Left forelimb (tissue), 1 donor: ENCODE data around the gene CFAP299.

Experiments used
- DNase-seq: peaks from one replicate; pipeline ENCODE4 v3.0.0-alpha.2; 2018; ENCODE audit warnings: low spot score

Gene CFAP299

GRCh38 chr4:80927420-80927819, 591.9 kb downstream of the CFAP299 start:
- DNase-seq, result no peak

- DNase-seq, result peak; percentile 68
Measured at GRCh38 chr4:80931631-80932081, 596.1 kb downstream of the CFAP299 start.

DNA sequence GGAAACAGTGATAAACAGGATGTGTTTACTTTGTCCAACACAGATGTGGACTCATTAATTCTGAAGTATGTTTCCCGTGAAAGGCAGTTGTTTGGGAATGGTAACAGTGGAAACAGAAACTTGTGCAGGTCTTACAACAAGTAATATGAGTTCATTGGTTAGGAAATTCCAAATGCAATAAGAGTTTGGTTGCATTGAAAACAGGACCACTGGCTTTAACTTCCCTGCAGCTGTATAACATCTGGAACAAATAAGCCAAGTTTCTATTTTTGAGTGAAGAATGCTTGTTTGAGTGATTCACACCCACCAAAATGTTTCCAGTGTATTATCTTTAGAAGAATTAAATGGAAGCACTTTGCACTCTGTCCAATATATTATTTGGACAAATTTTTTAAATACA, 612.6 kb downstream of the CFAP299 start:
- DNase-seq, result no peak

- no peak for DNase-seq
Measured at GRCh38 chr4:80948995-80949394, 613.5 kb downstream of the CFAP299 start.

DNA sequence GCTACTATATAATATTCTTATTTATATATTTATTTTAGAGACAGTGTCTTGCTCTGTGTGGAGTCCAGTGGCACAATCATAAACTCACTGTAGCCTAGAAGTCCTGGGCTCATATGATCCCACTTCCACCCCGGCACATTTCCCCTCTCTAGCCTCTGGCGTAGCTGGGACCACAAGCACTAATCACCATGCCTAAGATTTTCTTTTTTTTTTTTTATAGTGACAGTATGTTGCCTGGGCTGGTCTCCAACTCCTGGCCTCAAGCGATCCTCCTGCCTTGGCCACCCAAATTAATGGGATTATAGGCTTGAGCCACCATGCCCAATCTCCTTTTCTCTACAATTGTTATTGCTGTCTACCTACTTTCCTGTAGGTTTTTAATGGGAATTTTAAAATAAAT, 620.9 kb downstream of the CFAP299 start:
- no peak for DNase-seq

DNA sequence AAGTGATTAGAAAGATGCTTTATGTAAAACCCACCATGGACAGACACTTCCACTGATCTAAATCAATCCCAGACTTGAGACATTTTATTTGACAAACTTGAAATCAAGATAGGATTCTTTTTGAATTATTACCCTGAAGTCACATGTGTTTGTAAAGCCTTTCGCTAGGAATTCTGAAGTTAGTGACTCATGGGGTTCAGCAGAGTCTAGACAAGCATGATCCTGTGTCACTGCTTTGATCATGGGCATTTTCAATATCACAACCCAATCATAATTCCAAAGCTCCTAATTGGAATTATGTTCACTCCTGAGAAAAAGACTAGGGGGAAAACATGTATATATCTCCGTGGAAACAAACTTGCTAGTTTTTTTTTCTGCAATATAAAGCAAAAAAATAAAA, 627.5 kb downstream of the CFAP299 start:
- DNase-seq, result no peak

GRCh38 chr4:80967346-80967745, 631.8 kb downstream of the CFAP299 start:
- DNase-seq, result no peak

DNA sequence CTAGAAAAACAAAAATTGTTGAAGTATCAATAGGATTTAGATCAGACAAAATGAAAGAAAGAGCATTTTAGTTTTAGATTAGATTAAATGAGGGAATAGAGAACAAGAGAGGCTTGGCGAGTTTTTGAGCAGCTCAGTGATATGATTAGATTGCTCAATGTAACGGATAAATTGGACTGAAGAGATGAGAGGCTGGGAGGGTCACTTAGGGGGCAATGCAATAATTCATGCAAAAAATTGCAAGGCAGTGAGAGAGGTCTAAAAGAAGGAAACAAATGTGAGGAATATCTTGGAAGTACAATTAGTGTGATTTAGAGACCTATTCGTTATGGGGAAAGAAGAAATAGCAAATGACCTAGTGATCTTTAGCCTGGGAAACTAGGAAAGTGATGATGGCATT, 644.7 kb downstream of the CFAP299 start:
- DNase-seq, result no peak

DNA sequence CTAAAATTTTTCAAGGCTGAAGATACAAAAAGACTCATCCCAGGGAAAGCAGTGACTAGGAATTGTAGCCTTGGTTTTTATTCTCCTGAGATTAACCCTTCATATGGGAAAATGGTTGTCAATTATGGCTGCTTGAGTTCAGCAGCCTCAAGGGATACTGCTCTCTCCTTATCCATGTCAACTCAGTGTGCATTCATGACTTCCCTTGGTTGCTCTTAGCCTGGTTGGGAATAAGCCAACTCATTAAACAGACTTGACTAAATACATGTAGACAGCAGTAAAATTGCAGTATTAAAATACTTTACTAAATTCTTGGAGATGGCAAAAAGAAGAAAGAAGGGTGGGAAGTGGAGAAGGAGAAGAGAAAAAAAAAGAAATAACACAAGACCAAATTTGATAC, 650.5 kb downstream of the CFAP299 start:
- DNase-seq, result no peak

DNA sequence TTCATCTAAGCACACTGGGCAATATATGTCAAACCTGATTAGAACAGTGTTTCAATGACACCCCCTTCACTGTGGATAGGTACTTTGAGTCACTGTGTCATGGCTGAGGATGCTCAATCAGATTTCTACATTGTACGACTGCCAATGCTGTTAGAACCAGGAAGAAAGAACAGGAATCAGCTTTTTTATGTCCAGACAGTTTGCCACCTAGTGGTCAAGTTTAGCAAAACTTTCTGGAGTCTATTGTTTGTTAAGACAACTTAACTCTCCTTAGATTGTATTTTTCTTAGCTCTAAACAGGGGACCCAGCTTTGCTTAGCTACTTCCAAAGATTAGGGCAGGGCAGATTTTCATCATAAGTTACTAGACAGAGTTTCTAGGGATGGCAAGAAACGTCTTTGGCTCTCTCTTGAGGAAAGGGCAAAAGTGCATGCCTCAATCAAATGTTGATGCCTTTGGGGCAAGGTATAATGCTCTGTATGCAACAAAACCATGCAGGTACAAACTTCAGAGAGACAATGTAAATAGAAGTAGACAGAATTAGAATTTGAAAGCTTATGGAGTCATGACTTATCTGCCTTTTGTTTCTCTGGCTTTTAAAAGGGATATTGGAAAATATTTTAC, 654.5 kb downstream of the CFAP299 start:
- no peak for DNase-seq

GRCh38 chr4:80990851-80991250, 655.3 kb downstream of the CFAP299 start:
- DNase-seq, result no peak

- DNase-seq, result no peak
Measured at GRCh38 chr4:80999943-81000342, 664.4 kb downstream of the CFAP299 start.

- DNase-seq, result no peak
Measured at GRCh38 chr4:81003597-81004111, 668.1 kb downstream of the CFAP299 start.

DNA sequence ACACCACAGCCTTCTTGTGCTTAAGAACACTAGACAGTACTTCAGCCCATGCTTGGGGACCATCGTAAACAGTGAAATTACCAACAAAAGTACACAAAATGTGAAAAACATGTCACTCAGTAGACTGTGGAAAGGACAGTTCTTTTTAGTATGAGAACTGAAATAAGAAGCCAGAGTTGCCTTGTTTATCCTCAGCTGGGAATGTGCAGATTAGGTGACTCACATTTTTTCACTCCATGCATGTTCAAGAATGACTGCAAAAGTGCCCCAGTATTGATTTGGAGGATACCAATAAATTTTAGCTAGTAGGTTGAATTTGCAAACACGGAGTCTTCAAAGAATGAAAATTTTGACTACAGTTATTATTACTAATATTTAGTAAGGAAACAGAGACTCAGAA, 671.9 kb downstream of the CFAP299 start:
- no peak for DNase-seq
